ENCODE results near the gene IER2.

IER2 gene

GRCh38 chr19:13150187-13150930, at the start of gene IER2, which contains the start of gene STX10:
Gene IER2 (plus strand): TSS chr19:13150411. CDS start chr19:13153187, 2,776 bp downstream.
Gene STX10 (minus strand): TSS chr19:13150375. CDS start chr19:13150173, 202 bp downstream.
- peak; percentile 90 for DNase-seq (ENCODE audit: low read depth)

GRCh38 chr19:13100841-13101589, 49.2 kb upstream of the IER2 start:
- DNase-seq (ENCODE audit: low read depth): no peak

GRCh38 chr19:13101590-13102415, 48.4 kb upstream of the IER2 start:
- DNase-seq (ENCODE audit: low read depth): no peak

GRCh38 chr19:13102416-13102665, 47.9 kb upstream of the IER2 start:
- no peak for DNase-seq (ENCODE audit: low read depth)

GRCh38 chr19:13102666-13103580, 47.3 kb upstream of the IER2 start, which contains the start of gene LYL1:
Gene LYL1 (minus strand): TSS chr19:13102858. CDS start chr19:13101171, 1,687 bp downstream.
- no peak for DNase-seq (ENCODE audit: low read depth)

- DNase-seq (ENCODE audit: low read depth): no peak
Observed at GRCh38 chr19:13103581-13104359, 46.4 kb upstream of the IER2 start.

- DNase-seq (ENCODE audit: low read depth): no peak
Observed at GRCh38 chr19:13104360-13104847, 45.8 kb upstream of the IER2 start.

- no peak for DNase-seq (ENCODE audit: low read depth)
Observed at GRCh38 chr19:13104848-13105711, 45.1 kb upstream of the IER2 start.

- no peak for DNase-seq (ENCODE audit: low read depth)
Observed at GRCh38 chr19:13109361-13110098, 40.7 kb upstream of the IER2 start.

GRCh38 chr19:13110099-13110610, 40.1 kb upstream of the IER2 start:
- no peak for DNase-seq (ENCODE audit: low read depth)

- no peak for DNase-seq (ENCODE audit: low read depth)
Observed at GRCh38 chr19:13112555-13112954, 37.7 kb upstream of the IER2 start.

- no peak for DNase-seq (ENCODE audit: low read depth)
Observed at GRCh38 chr19:13115936-13116281, 34.3 kb upstream of the IER2 start.

- DNase-seq (ENCODE audit: low read depth): peak; percentile 85
Observed at GRCh38 chr19:13116282-13117175, 33.7 kb upstream of the IER2 start, which contains the start of gene TRMT1. Gene TRMT1 (minus strand): TSS chr19:13116740. CDS start chr19:13116399, 341 bp downstream.

GRCh38 chr19:13117176-13117771, 32.9 kb upstream of the IER2 start:
- DNase-seq (ENCODE audit: low read depth): no peak

GRCh38 chr19:13117772-13118423, 32.3 kb upstream of the IER2 start, which contains the start of gene NACC1:
Gene NACC1 (plus strand): TSS chr19:13118264. CDS start chr19:13135208, 16,944 bp downstream.
- peak; percentile 77 for DNase-seq (ENCODE audit: low read depth)

GRCh38 chr19:13118424-13119193, 31.6 kb upstream of the IER2 start:
- no peak for DNase-seq (ENCODE audit: low read depth)

Data from T-helper 22 cell (primary cell).